Measurements from ENCODE around the gene NAT10. TPM values are rescaled to one million over a fixed set of nuclear protein-coding genes. Genes with fewer than 3 reads are reported as not detected.

The NAT10 gene
- total RNA-seq, 1 experiment from 2014 or later: 75.5 TPM

GRCh38 chr11:34168642-34169420, 63.4 kb downstream of the NAT10 start:
- Mint-ChIP-seq H3K4me1 (peaks cover 3% of the 10 kb centered on the region; the same call in 1 of the 2 replicates), H3K27ac (no peak overlapping the region), H3K4me3 (no peak overlapping the region), H3K9me3 (no peaks in the 10 kb centered on the region), H3K27me3 (ENCODE audit: low read depth) (no peaks in the 10 kb centered on the region; the same call in 1 of the 2 replicates), H3K36me3 (no peaks in the 10 kb centered on the region)
- DNase-seq (ENCODE audit: low spot score) (no peak), ATAC-seq (no peak)
- no peak for TF ChIP-seq ZNF232 (CRISPR knock-in tag; IDR thresholded peaks at IDR 0.05)
- no peak for TF ChIP-seq ZNF219 (CRISPR knock-in tag; IDR thresholded peaks at IDR 0.05; ENCODE audit: borderline replicate concordance)
- TF ChIP-seq SMAD3 (CRISPR knock-in tag; IDR thresholded peaks at IDR 0.05; ENCODE audit: borderline replicate concordance): no peak
- no peak for TF ChIP-seq ZNF121 (CRISPR knock-in tag; IDR thresholded peaks at IDR 0.05)
- TF ChIP-seq CDX4 (CRISPR knock-in tag; IDR thresholded peaks at IDR 0.05; ENCODE audit: borderline replicate concordance): no peak
- TF ChIP-seq SOX15 (CRISPR knock-in tag; IDR thresholded peaks at IDR 0.05): no peak
- no peak for TF ChIP-seq AFF4 (CRISPR knock-in tag; IDR thresholded peaks at IDR 0.05; ENCODE audit: borderline replicate concordance)
- TF ChIP-seq ELF4 (CRISPR knock-in tag; IDR thresholded peaks at IDR 0.05; ENCODE audit: low read depth): no peak
- TF ChIP-seq, protein P1, sequence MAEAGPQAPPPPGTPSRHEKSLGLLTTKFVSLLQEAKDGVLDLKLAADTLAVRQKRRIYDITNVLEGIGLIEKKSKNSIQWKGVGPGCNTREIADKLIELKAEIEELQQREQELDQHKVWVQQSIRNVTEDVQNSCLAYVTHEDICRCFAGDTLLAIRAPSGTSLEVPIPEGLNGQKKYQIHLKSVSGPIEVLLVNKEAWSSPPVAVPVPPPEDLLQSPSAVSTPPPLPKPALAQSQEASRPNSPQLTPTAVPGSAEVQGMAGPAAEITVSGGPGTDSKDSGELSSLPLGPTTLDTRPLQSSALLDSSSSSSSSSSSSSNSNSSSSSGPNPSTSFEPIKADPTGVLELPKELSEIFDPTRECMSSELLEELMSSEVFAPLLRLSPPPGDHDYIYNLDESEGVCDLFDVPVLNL (CRISPR knock-in tag; IDR thresholded peaks at IDR 0.05; ENCODE audit: borderline replicate concordance, low read depth): no peak
- no peak for TF ChIP-seq ZNF281 (CRISPR knock-in tag; IDR thresholded peaks at IDR 0.05)
- TF ChIP-seq ERG (CRISPR knock-in tag; IDR thresholded peaks at IDR 0.05): no peak
- TF ChIP-seq HMGA2 (CRISPR knock-in tag; IDR thresholded peaks at IDR 0.05): no peak
- no peak for TF ChIP-seq NFYB (CRISPR knock-in tag; conservative IDR thresholded peaks at IDR 0.05; ENCODE audit: low read depth)
- no peak for TF ChIP-seq MLX (CRISPR knock-in tag; IDR thresholded peaks at IDR 0.05)
- TF ChIP-seq NFATC4 (CRISPR knock-in tag; IDR thresholded peaks at IDR 0.05): no peak
- TF ChIP-seq, protein P2, sequence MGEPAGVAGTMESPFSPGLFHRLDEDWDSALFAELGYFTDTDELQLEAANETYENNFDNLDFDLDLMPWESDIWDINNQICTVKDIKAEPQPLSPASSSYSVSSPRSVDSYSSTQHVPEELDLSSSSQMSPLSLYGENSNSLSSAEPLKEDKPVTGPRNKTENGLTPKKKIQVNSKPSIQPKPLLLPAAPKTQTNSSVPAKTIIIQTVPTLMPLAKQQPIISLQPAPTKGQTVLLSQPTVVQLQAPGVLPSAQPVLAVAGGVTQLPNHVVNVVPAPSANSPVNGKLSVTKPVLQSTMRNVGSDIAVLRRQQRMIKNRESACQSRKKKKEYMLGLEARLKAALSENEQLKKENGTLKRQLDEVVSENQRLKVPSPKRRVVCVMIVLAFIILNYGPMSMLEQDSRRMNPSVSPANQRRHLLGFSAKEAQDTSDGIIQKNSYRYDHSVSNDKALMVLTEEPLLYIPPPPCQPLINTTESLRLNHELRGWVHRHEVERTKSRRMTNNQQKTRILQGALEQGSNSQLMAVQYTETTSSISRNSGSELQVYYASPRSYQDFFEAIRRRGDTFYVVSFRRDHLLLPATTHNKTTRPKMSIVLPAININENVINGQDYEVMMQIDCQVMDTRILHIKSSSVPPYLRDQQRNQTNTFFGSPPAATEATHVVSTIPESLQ (CRISPR knock-in tag; IDR thresholded peaks at IDR 0.05): no peak
- no peak for TF ChIP-seq ZSCAN18 (CRISPR knock-in tag; IDR thresholded peaks at IDR 0.05)
- CTCF ChIA-PET: interaction anchor here (1.0 to 1.7 kb wide), 2 partner anchors 187 to 189 kb away, joined by 3 to 4 read pairs; partner anchors contain the start of gene ABTB2
- POLR2A ChIA-PET: no interaction called here

All from WTC11 (cell line).